H9 (cell line): ENCODE data around the gene MAOA. TPM values are rescaled to one million over a fixed set of nuclear protein-coding genes. Genes with fewer than 3 reads are reported as not detected.

Experiments used
- DNase-seq: peaks from one replicate; pipeline ENCODE4 v3.0.0-alpha.2; 2017
- H2AFZ ChIP-seq: one replicate; pipeline ENCODE4 v1.6.1; 2013; ENCODE audit warnings: mild to moderate bottlenecking, low read length, control low read depth, moderate library complexity
- H2AK5ac ChIP-seq: 2 replicates; pipeline ENCODE4 v1.6.1; 2013; ENCODE audit warnings: low read length, control low read depth, mixed read lengths; ENCODE audit not compliant: insufficient read length
- H2BK120ac ChIP-seq: one replicate; pipeline ENCODE4 v1.6.1; 2013; ENCODE audit warnings: low read depth, mild to moderate bottlenecking, low read length, control low read depth, inconsistent platforms; ENCODE audit not compliant: poor library complexity, severe bottlenecking
- H2BK12ac ChIP-seq: 2 replicates; pipeline ENCODE4 v1.6.1; 2013; ENCODE audit warnings: low read length, control low read depth, mixed read lengths, low read depth; ENCODE audit not compliant: insufficient read length
- H2BK15ac ChIP-seq: 2 replicates; pipeline ENCODE4 v1.6.1; 2013; ENCODE audit warnings: low read depth, low read length, control low read depth
- H2BK20ac ChIP-seq: one replicate; pipeline ENCODE4 v1.6.1; 2013; ENCODE audit warnings: low read depth, mild to moderate bottlenecking, low read length, control low read depth, inconsistent platforms; ENCODE audit not compliant: poor library complexity, severe bottlenecking
- H2BK5ac ChIP-seq: 2 replicates; pipeline ENCODE4 v1.6.1; 2013; ENCODE audit warnings: low read length, control low read depth, mixed read lengths; ENCODE audit not compliant: insufficient read length
- H3K14ac ChIP-seq: 2 replicates; pipeline ENCODE4 v1.6.1; 2013; ENCODE audit warnings: low read length, control low read depth; ENCODE audit not compliant: insufficient read depth
- H3K18ac ChIP-seq: 2 replicates; pipeline ENCODE4 v1.6.1; 2013; ENCODE audit warnings: low read depth, mild to moderate bottlenecking, mixed read lengths, low read length, control low read depth; ENCODE audit not compliant: insufficient read length
- H3K23ac ChIP-seq: 2 replicates; pipeline ENCODE4 v1.6.1; 2013; ENCODE audit warnings: low read length, control low read depth, mixed read lengths, low read depth; ENCODE audit not compliant: insufficient read length
- H3K23me2 ChIP-seq: 2 replicates; pipeline ENCODE4 v1.6.1; 2013; ENCODE audit warnings: low read depth, mild to moderate bottlenecking, mixed read lengths, low read length, control low read depth; ENCODE audit not compliant: insufficient read length, poor library complexity, severe bottlenecking
- H3K27ac ChIP-seq: 2 replicates; pipeline ENCODE4 v1.5.1; 2013; ENCODE audit warnings: low read length, control low read depth, mixed read lengths, low read depth; ENCODE audit not compliant: insufficient read length
- H3K27me3 ChIP-seq: 2 replicates; pipeline ENCODE4 v1.6.1; 2013; ENCODE audit warnings: low read length, control low read depth, inconsistent platforms; ENCODE audit not compliant: insufficient read depth
- H3K4ac ChIP-seq: 2 replicates; pipeline ENCODE4 v1.6.1; 2013; ENCODE audit warnings: low read depth, mild to moderate bottlenecking, control low read depth, inconsistent platforms, low read length, moderate library complexity
- H3K4me1 ChIP-seq: 2 replicates; pipeline ENCODE4 v1.6.1; 2013; ENCODE audit warnings: low read length, control low read depth, inconsistent platforms; ENCODE audit not compliant: insufficient read depth
- H3K4me2 ChIP-seq: 2 replicates; pipeline ENCODE4 v1.6.1; 2013; ENCODE audit warnings: low read length, control low read depth, mixed read lengths; ENCODE audit not compliant: insufficient read length, insufficient read depth
- H3K56ac ChIP-seq: 2 replicates; pipeline ENCODE4 v1.6.1; 2013; ENCODE audit warnings: low read depth, mild to moderate bottlenecking, mixed read lengths, low read length, control low read depth; ENCODE audit not compliant: insufficient read length
- H3K79me1 ChIP-seq: 2 replicates; pipeline ENCODE4 v1.6.1; 2013; ENCODE audit warnings: low read depth, mild to moderate bottlenecking, moderate library complexity, low read length, control low read depth, inconsistent platforms; ENCODE audit not compliant: insufficient read depth, poor library complexity, severe bottlenecking
- H3K79me2 ChIP-seq: 2 replicates; pipeline ENCODE4 v1.6.1; 2013; ENCODE audit warnings: low read length, control low read depth, inconsistent platforms; ENCODE audit not compliant: insufficient read depth
- H3K9ac ChIP-seq: 2 replicates; pipeline ENCODE4 v1.6.1; 2013; ENCODE audit warnings: low read length, control low read depth, mixed read lengths; ENCODE audit not compliant: insufficient read length; ENCODE audit errors: extremely low read depth
- H3K9me3 ChIP-seq: one replicate; pipeline ENCODE4 v1.6.1; 2013; ENCODE audit warnings: low read depth, low read length, inconsistent platforms; ENCODE audit not compliant: control insufficient read depth
- H3T11ph ChIP-seq: one replicate; pipeline ENCODE4 v1.6.1; 2013; ENCODE audit warnings: mild to moderate bottlenecking, low read length, control low read depth, inconsistent platforms
- H4K20me1 ChIP-seq: one replicate; pipeline ENCODE4 v1.6.1; 2013; ENCODE audit not compliant: control insufficient read depth, insufficient read length, insufficient read depth
- H4K5ac ChIP-seq: 2 replicates; pipeline ENCODE4 v1.6.1; 2013; ENCODE audit warnings: low read depth, mild to moderate bottlenecking, mixed read lengths, low read length, control low read depth; ENCODE audit not compliant: insufficient read length
- H4K8ac ChIP-seq: replicated peaks from 2 replicates; pipeline ENCODE4 v1.6.1; 2013; ENCODE audit warnings: low read length, control low read depth, mixed read lengths, low read depth; ENCODE audit not compliant: insufficient read length
- H4K91ac ChIP-seq: 2 replicates; pipeline ENCODE4 v1.6.1; 2013; ENCODE audit warnings: low read depth, mild to moderate bottlenecking, moderate library complexity, mixed read lengths, low read length, control low read depth; ENCODE audit not compliant: insufficient read length
- H3K27ac Mint-ChIP-seq, 3 experiments: 2 replicates in 2 of 3; 3 replicates in 1 of 3; pipeline ENCODE4 v1.8.0; 2020 to 2021; ENCODE audit warnings: mixed read lengths in 3 of 3, mild to moderate bottlenecking in 1 of 3, moderate library complexity in 1 of 3
- H3K27me3 Mint-ChIP-seq: 2 replicates; pipeline ENCODE4 v1.8.0; 2021; ENCODE audit warnings: low read depth, mild to moderate bottlenecking, moderate library complexity, mixed read lengths
- H3K36me3 Mint-ChIP-seq, 3 experiments: 2 replicates in 2 of 3; 3 replicates in 1 of 3; pipeline ENCODE4 v1.8.0; 2020 to 2021; ENCODE audit warnings: low read depth in 3 of 3, mixed read lengths in 3 of 3; ENCODE audit not compliant: insufficient read depth in 1 of 3
- H3K4me1 Mint-ChIP-seq, 2 experiments: 2 replicates each; pipeline ENCODE4 v1.8.0; 2020; ENCODE audit warnings: mixed read lengths in 2 of 2
- H3K4me3 Mint-ChIP-seq, 2 experiments: 2 replicates in 1 of 2; 3 replicates in 1 of 2; pipeline ENCODE4 v1.8.0; 2020 to 2021; ENCODE audit warnings: mild to moderate bottlenecking in 2 of 2, mixed read lengths in 2 of 2, moderate library complexity in 1 of 2
- H3K9me3 Mint-ChIP-seq, 2 experiments: 2 replicates in 1 of 2; 3 replicates in 1 of 2; pipeline ENCODE4 v1.8.0; 2020; ENCODE audit warnings: mild to moderate bottlenecking in 2 of 2, mixed read lengths in 2 of 2, moderate library complexity in 1 of 2
- WGBS: extraction: QIAGEN DNeasy Blood & Tissue Kit; methylation state at CpG from one replicate; pipeline ENCODE4 v1.1.7; 2013; ENCODE audit warnings: missing lambda C conversion rate, low lambda C conversion rate, mixed read lengths; ENCODE audit not compliant: insufficient read length; ENCODE audit errors: extremely low coverage; 5-methylcytosine and 5-hydroxymethylcytosine counted together
- total RNA-seq: library from RNA; stranded (reverse); gene quantifications from 2 replicates; pipeline ENCODE4 v1.2.1, GENCODE V29; 2021
- TF ChIP-seq, protein P1 (sequence below): fragments of 200-600 bp; sonication (generic); conservative IDR thresholded peaks from 3 replicates; pipeline ENCODE4 v1.8.0; 2021; ENCODE audit warnings: antibody characterized with exemption, mild to moderate bottlenecking

The MAOA gene
- total RNA-seq, 1 experiment from 2014 or later = 0.28 TPM

DNA sequence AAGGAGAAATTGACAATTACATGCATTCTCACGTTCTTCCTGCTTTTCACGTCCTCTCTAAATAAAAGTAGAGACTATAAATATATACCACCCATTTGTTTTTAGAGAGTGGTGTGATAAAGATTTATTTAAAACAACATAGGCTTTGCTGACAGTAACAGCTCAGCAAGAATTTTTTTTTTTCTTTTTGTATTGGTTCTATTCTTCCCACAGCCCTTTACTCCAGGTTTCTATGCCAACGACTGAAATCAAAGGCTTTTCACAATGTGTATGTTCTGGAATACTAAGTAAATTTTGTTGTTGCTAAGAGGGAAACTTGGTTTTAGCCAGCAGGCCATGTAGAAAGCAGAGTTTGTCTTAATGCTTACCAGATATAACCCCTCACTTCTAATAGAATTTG, 43.4 kb downstream of the MAOA start:
- no CpG with 5 or more reads among the region's 3 CpGs for WGBS
- no peak overlapping the region for H3K27ac Mint-ChIP-seq

More for the DNA sequence above, 43.4 kb downstream of the MAOA start:
- Histone ChIP-seq H2BK120ac (no peak overlapping the region), H2BK12ac (no peak overlapping the region), H3K4me2 (no peak overlapping the region), H3K9me3 (no peaks in the 10 kb centered on the region), H3K27ac (no peak overlapping the region), H3T11ph (no peak overlapping the region), H4K91ac (no peak overlapping the region), H2BK20ac (no peak overlapping the region), H4K8ac (no peak overlapping the region), H4K5ac (no peak overlapping the region), H3K18ac (no peak overlapping the region), H3K9ac (no peak overlapping the region), H3K14ac (no peak overlapping the region), H3K79me2 (no peaks in the 10 kb centered on the region), H3K79me1 (no peaks in the 10 kb centered on the region), H3K23me2 (no peaks in the 10 kb centered on the region), H3K4me1 (no peaks in the 10 kb centered on the region), H3K56ac (no peak overlapping the region), H2BK15ac (no peak overlapping the region), H3K23ac (no peak overlapping the region), H2AK5ac (no peak overlapping the region), H2AFZ (no peak overlapping the region), H3K27me3 (no peaks in the 10 kb centered on the region), H3K4ac (no peak overlapping the region), H4K20me1 (no peaks in the 10 kb centered on the region), H2BK5ac (no peak overlapping the region)
- no peak overlapping the region for H3K4me3 Mint-ChIP-seq
- no peaks in the 10 kb centered on the region for H3K36me3 Mint-ChIP-seq
- H3K4me1 Mint-ChIP-seq = peaks cover 9 to 14% of the 10 kb centered on the region in 2 experiments
- TF ChIP-seq, protein P1, sequence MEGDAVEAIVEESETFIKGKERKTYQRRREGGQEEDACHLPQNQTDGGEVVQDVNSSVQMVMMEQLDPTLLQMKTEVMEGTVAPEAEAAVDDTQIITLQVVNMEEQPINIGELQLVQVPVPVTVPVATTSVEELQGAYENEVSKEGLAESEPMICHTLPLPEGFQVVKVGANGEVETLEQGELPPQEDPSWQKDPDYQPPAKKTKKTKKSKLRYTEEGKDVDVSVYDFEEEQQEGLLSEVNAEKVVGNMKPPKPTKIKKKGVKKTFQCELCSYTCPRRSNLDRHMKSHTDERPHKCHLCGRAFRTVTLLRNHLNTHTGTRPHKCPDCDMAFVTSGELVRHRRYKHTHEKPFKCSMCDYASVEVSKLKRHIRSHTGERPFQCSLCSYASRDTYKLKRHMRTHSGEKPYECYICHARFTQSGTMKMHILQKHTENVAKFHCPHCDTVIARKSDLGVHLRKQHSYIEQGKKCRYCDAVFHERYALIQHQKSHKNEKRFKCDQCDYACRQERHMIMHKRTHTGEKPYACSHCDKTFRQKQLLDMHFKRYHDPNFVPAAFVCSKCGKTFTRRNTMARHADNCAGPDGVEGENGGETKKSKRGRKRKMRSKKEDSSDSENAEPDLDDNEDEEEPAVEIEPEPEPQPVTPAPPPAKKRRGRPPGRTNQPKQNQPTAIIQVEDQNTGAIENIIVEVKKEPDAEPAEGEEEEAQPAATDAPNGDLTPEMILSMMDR = no peak
- DNase-seq = no peak
- H3K27me3 Mint-ChIP-seq = peaks cover 1% of the 10 kb centered on the region; the same call in 1 of the 2 replicates
- peaks cover 46 to 56% of the 10 kb centered on the region in 2 experiments for H3K9me3 Mint-ChIP-seq
